ENCODE measurements around the gene FAM13C.
"Not testable (repeated sequence)": the region's sequence is repeated elsewhere in the genome, so short reads cannot be mapped to it uniquely, and the experiment has no call there.

Gene FAM13C

DNA sequence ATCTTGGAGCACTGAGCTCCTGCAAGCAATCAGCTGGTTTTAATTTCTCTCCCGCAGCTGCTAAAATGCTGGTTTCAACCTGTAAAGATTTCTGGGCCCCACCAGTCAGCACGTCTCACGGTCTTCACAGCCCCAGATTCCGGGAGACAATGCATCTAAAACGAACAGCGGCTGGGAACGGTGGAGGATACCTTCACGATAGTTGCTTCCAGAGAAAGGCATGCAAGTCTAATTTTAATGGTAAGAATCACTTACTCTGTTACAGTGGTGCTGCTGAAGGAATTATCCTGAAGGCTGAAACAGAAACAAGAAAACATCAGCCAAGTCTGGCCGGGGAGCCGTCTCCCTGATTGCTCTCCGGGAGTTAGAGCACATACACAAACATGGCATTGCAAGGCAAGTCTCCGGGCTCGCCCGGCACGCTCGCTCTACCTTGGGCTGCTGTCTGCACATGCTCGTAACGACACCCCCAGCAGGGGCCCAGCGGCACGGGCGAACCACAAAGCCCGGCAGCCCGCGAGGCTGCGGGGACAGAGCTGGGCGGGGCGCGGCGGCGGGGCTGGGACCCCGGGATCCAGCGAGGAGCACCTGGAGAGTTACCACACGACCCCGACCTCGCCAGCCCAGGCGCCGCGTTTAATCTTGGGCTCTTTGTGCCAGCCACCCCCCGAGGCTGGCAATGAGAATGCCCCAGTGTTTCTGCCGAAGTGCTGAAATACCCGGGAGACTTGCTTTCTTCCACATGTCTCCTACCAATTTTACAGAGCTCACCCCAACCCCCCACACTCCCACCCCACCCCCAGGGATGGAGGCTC, at the start of gene FAM13C:
TSS of gene FAM13C (minus strand) at position 406 of the 815 bp plus-strand sequence. CDS start at position 317, 89 bp downstream.
- DNase-seq (ENCODE audit: low spot score), result peak; percentile 78

DNA sequence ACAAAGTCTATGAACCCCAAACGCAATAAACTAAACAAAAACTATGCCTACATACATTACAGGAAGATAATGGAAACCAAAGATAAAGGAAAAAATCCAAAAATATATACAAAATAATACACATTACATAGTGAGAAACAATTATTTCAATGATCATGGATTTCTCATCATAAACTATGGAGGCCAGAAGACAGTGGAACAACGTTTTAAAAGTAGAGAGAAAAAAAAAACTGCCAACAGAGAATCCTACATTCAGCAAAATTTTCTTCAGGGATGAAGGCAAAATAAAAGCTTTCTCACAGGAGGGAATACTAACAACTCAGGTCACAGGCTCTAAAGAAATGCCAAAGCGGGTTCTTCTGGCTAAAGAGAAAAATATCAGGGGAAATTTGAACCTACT, 42.9 kb upstream of the FAM13C start:
- no peak for DNase-seq (ENCODE audit: low spot score)

DNA sequence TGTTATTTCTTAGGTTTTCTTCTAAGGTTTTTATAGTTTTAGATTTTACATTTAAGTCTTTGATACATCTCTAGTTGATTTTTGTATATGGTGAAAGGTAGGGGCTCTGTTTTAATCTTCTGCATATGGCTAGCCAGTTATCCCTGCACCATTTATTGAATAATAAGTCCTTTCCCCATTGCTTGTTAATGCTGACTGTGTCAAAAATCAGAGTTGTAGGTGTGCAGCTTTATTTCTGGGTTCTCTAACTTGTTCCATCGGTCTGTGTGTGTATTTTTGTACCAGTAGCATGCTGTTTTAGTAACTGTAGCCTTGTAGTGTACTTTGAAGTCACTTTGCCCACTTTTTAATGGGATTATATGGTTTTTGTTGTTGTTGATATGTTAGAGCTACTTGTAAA, 37.9 kb upstream of the FAM13C start:
- DNase-seq (ENCODE audit: low spot score), result no peak

DNA sequence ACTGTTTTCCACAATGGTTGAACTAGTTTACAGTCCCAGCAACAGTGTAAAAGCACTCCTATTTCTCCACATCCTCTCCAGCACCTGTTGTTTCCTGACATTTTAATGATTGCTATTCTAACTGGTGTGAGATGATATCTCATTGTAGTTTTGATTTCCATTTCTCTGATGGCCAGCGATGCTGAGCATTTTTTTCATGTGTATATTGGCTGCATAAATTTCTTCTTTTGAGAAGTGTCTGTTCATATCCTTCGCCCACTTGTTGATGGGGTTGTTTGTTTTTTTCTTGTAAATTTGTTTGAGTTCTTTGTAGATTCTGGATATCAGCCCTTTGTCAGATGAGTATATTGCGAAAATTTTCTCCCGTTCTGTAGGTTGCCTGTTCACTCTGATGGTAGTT, 37.0 kb upstream of the FAM13C start:
- DNase-seq (ENCODE audit: low spot score), result not testable (repeated sequence)

DNA sequence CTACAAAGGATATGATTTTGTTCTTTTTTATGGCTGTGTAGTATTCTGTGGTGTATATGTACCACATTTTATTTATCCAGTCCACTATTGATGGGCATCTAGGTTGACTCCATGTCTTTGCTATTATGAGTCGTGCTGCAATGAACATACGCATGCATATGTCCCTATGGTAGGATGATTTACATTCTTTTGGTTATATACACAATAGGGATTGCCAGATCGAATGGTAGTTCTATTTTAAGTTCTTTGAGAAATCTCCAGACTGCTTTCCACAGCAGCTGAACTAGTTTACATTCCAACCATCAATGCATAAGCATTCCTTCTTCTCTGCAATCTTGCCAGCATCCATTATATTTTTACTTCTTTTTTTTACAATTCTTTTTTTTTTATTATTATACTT, 35.6 kb upstream of the FAM13C start:
- no peak for DNase-seq (ENCODE audit: low spot score)

DNA sequence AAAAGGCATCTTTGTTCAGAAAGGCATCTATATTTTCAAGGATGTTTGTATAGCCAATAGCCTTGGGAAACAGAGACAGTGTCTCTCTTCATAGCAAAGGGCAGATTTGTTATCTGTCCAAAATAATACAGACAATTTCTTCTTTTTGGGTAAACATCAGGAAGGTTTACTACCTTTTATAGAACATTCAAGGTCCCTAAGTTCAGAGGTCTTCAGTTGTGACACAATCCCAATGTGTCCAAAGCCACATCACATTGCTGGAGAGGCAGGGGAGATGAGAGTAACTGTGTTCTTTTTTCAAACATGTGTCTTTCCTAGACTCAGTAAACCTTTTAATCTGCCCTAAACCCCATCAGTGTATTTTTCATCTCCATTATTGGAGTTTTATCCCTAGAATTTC, 33.6 kb upstream of the FAM13C start:
- no peak for DNase-seq (ENCODE audit: low spot score)

DNA sequence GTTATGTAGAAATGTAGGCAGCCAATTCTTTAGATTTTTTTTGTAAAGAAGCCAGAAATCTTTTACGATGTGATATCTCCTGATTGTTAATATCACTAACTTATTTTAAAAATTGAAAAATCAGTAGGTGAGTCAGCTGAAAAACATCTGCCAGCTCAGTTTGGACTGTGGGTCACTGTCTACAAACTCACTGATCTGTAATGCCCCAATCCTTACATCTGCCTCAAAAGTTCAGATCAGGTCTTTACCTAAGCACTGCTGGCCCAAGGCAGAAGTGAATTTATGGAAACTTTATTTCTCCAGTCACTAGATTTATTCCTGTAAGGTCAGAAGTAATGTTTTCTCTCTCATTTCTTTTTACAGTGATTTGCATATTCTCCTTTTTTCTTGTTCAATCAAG, 31.0 kb upstream of the FAM13C start:
- DNase-seq (ENCODE audit: low spot score), result no peak

DNA sequence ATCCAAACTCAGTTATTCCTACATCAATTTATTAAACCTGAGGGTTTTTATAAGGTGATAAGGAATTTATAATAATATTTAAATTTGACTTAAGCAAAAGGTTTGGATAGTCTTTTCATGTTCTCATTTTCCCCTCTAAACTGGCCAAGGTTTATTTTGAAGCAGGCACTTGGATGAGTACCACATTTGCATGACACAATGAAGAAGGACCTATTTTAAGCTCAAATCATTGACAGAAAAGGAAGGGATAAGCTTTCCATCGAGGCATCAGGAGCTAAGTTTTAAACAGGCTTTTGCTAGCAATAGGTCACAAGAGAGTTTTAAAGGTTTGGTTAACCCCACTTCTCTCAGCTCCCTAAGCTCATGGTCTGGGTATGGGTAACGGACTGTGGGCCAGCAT, 28.7 kb upstream of the FAM13C start:
- no peak for DNase-seq (ENCODE audit: low spot score)

DNA sequence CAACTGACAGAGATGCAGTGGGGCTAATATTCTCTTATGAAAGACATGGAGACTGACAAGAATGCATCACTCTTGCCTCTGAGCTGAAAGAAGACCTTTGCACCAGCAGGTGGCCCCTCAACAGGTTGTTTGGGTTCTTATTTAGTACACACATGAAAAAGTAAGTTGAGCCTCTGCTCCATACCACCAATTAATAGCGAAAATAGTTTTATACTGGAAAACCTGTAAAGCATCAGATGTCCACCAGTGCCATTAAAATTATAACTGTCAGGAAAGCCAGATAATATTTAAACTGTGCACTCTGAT, 26.3 kb upstream of the FAM13C start:
- no peak for DNase-seq (ENCODE audit: low spot score)

DNA sequence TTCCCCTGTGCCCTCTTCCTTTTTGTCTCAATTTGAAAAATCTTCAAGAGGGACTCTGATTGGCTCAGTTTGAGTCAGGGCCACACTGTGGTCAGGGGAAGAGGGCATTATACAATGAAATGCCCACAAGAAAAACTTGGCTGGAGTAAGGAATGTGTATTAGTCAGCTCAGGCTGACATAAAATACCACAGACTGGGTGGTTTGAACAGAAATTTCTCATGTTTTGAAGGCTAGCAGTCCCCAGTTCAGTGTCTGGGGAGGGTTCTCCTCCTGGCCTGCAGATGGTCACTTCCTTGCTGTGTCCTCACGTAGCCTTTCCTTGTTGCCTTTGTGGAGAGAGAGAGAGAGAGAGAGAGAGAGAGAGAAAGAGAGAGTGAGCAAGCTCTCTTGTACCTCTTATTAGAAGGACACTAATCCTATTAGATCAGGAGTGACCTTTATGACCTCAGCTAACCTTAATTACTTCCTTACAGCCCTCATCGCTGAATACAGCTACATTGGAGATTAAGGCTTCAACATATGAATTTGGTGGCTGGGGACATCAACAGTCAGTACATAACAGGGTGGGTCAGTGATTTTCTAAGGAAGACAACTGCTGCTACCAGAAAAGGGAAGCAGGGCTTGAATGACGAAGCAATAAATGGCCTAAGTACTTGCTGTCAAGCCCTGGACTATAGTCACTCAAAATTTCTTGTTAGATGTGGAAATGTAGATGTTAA, 25.8 kb upstream of the FAM13C start:
- peak; percentile 70 for DNase-seq (ENCODE audit: low spot score)

DNA sequence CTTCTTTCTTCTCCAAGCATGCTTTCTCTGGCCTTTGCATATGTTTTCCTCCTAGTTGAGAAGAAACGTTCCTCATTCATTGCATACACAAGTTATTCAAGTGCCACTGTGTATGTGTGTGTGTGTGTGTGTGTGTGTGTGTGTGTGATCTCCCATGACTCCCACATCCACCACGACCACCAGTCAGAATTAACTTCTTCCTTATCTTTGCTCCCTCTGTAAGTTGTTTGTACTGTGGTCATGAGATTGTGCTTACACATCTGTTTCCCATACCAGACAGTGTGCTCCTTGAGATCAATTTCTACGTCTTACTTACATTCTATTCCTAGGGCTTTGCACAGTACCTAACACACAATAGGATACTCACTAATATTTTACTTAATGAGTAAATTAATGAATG, 22.4 kb upstream of the FAM13C start:
- DNase-seq (ENCODE audit: low spot score), result no peak

DNA sequence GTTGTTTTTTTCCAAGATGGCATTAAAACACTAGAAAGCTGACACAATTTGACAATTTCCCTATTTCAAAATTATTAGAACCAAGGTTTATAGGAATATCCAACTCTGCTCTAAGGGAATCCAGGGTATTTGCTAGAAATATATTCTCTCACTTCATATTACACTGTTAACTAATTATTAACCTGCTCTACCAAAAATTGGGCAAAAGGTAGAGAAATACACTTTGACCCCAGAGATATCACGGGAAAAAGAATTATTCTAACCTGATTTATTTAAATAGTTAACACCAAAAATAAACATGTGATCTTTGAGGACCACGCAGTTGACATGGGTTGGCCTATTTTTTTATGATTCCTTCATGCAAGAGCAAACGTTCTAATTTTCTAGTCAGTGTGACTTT, 21.6 kb upstream of the FAM13C start:
- DNase-seq (ENCODE audit: low spot score), result no peak

DNA sequence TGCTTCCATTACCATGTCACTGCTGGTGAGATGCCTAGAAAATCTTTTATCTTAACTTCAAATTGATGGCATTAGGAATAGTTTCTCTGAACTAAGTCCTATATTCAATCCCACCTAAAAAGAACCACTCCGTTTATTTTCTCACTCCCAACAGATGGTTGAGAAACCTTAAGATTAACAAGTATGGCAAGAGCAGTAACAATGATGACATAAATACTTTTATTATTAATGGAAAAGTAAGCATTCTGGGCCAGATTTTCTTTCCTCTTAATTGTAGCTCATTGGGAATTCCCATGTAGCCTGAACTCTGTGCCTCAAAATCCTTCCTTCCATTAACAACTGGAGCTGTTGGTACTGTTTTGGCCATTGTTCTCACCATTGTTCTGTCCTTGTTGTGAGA, 21.1 kb upstream of the FAM13C start:
- DNase-seq (ENCODE audit: low spot score), result no peak

DNA sequence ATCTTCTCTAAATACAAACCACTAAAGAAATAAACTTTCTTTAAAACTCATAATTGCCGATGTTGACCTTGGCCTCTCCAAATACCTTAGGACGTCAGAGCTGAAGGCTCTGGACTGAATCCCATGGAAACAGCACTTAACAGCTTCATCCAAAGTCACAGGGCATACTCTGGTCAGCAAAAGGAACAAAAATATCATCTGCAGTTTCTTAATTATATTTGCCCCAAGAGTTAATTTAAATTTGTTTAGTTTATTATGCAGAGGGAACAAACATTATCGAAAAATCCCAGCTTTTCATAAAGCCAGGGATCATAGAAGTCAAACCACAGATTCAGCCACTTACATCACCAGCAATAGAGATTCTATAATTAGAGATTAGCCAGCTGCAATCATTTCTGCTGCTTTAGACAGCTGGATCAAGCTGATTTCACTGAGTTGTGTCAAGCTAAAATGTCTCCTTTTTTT, 20.5 kb upstream of the FAM13C start:
- DNase-seq (ENCODE audit: low spot score), result no peak

DNA sequence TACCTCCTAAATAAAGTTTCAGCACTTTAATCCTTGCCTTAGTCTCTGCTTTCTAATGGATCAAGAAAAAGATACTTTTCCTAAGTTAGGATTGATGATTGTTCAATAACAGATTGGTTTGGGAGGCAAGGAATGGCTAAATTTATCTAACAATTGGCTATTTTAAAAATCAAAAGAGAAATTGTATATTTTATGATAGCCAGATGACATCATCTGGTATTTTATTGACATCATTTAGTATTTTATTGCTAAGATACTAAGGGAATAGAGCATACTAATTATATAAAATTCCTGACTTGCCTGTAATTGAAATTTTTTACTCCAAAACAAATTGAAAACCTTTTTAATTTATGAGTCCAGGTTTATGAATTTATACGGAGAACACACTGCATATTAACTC, 19.3 kb upstream of the FAM13C start:
- DNase-seq (ENCODE audit: low spot score), result no peak

DNA sequence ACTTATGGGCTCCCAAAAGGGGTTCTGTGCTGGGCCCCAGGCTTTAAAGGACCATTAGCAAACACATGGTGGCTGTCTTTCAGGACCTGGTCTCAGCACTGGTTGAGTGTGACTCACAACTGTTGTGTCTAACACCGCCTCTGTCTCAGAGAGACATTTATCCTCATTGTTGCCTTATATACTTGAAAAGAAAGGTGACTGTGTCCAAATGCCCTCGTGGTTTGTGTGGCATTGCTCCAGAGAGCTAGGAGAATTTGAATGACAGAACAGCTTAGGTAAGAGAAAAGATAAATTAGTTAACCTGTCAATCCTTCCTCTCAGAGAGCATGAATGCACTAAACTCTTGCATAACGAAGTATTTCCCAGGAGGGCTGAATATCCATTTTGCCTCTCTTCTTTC, 14.5 kb upstream of the FAM13C start:
- DNase-seq (ENCODE audit: low spot score), result no peak

DNA sequence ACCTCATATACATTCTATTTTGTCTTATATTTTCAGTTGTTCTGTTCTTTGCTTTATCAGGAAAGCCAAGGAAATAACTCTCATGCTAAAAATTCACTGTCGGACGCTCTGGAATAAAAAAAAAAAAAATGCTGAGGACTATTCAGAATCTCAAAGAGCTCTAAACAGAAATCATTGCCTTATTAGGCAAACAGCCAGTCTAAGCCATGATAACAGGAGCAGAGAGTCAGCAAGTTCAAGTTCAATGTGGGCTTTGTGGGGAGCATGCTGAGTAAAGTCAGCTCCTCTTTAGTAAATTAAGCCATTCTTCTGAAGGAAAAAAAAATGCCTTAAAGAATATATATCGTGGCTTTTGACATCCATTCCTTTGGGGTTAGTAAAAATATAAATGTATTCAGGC, 13.6 kb upstream of the FAM13C start:
- no peak for DNase-seq (ENCODE audit: low spot score)

DNA sequence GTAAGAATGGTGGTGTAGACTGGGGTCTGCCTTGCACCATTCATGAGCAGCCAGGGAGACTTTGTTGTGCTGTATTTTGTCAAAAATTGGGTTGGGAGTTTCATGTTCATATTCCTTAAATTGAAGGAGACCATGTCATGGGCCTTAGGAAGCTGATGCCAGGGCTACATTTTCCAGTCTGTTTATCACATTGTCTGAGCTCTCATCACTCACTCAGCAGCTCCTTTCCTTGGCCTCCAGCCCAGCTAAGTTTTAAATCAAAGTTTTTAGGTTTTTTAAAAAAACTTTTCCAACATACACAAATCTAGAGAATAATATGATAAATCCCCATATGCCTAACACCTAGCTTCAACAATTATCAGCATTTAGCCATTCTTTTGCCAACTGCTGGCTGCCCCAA, 12.6 kb upstream of the FAM13C start:
- DNase-seq (ENCODE audit: low spot score), result no peak

DNA sequence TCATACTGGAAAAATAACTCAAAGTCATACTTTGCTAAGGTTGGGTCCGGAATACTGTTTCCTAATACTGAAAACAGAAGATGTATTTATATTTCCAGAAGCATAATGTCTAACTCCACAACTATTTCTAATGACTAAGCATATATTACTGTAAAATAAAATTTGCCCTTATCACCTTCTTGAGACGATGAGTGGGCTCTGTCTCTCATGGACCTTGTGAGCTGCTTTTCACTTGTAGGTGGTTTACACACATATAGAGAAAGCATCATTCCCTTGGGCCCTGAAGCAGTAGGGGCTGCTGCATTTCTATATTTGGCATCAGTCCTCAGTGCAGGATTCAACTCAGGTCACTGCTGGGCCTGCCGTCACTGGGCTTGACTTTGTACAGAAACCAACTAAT, 10.7 kb upstream of the FAM13C start:
- DNase-seq (ENCODE audit: low spot score), result no peak

DNA sequence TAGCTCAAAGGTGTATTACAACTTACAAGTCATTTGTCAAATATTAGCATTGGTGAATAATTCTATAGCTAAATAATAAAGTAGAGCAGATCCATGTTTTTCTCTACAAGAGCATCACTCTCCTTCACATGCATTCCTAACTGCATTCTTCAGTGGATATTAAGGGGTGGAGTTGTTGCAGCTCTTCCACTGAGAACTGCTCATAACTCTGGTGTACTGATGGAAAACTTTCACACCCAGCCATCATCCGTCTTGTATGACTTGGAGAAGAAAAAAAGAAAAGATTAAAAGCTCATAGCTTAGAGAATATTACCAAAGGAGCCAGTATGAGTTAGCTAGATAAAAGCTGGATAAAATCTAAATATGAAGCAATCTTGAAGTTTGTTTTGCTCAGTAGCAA, 10.2 kb upstream of the FAM13C start:
- DNase-seq (ENCODE audit: low spot score), result peak; percentile 46

DNA sequence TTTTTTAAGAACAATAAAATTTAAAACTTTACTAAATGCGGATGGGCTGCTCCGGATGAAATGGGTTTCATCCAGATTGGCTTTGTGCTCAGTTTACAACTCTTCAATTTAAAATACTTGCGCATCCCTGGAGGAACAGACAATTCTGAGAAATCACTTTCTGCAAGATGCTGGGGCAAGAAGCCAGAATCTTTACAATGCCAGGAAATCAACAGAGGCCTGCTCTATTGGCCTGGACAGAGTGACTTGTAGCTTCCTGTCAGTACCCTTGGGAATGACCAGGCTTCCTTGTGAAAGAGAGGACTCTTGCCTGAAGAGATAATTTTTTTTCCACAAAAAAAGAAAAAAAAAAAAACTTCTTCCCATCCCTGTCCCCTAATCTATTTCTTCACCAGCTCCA, 3.9 kb upstream of the FAM13C start:
- no peak for DNase-seq (ENCODE audit: low spot score)

DNA sequence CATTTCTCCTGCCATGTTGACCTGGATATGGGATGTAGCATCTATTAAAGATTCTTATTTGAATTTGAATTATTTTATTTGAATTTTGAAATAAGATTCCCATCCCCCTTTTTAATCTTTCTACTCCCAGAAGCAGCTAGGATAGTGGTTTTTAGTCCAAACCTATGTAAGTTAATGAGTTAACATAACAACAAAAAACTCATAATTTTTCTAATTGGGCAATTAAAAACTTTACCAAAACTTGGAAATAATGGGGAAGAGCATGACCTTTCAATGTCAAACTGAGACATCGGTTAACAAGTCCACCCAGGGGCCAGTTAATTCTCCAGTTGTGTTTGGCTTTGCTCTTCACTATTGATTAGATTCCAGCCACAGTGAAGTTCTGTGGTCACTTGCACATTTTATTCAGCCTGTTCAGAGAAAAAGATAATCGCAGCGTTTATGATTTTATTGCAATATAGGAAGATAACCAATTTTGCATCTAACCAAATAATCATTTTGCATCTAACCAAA, 1.2 kb upstream of the FAM13C start:
- DNase-seq (ENCODE audit: low spot score), result no peak

DNA sequence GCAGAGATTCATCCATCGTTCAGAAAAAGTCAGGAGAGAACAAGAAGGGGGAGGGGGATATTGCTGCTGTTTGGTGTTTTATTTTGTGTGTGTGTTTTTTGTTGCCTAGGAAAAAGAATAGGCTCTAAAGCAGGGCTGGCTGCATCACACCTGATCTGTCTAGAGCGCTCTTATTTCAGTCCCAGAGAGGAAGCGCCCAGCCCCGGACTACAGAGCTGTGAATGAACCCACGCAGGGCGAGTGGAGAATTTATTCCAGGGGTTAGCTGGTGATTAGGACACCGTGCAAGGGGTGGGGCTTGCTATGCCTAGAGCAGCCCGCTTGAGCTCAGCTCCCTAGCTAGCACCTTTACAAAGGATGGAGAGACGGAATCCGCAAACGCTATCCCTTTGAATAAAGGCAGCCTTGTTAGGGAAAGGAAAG, 621 bp upstream of the FAM13C start:
- peak; percentile 55 for DNase-seq (ENCODE audit: low spot score)

Data from GM03348 (cell line).